Immature natural killer cell (primary cell): Measurements from ENCODE around the gene LRP3. TPM values are rescaled to one million over a fixed set of nuclear protein-coding genes. Genes with fewer than 3 reads are reported as not detected.

Experiments used
- DNase-seq, 3 donors: peaks; one replicate each; pipeline ENCODE4 v3.0.0; 2022; ENCODE audit warnings: mixed read lengths in 1 of 3
- H3K27ac Mint-ChIP-seq, 6 donors: one replicate each; pipeline ENCODE4 v1.8.0; 2020; ENCODE audit warnings: mixed read lengths in 6 of 6, mild to moderate bottlenecking in 5 of 6, inconsistent platforms in 4 of 6, moderate library complexity in 3 of 6
- H3K27me3 Mint-ChIP-seq, 3 donors: one replicate each; pipeline ENCODE4 v1.8.0; 2020 to 2021; ENCODE audit warnings: low read depth in 3 of 3, mild to moderate bottlenecking in 3 of 3, mixed read lengths in 3 of 3, moderate library complexity in 3 of 3, inconsistent platforms in 1 of 3
- H3K36me3 Mint-ChIP-seq, 3 donors: one replicate each; pipeline ENCODE4 v1.8.0; 2020; ENCODE audit warnings: mixed read lengths in 3 of 3, inconsistent platforms in 2 of 3, mild to moderate bottlenecking in 2 of 3
- H3K4me1 Mint-ChIP-seq, 2 donors: one replicate each; pipeline ENCODE4 v1.8.0; 2020; ENCODE audit warnings: inconsistent platforms in 2 of 2, mild to moderate bottlenecking in 2 of 2, mixed read lengths in 2 of 2, moderate library complexity in 1 of 2
- H3K4me3 Mint-ChIP-seq, 5 donors: one replicate each; pipeline ENCODE4 v1.8.0; 2020; ENCODE audit warnings: mild to moderate bottlenecking in 5 of 5, mixed read lengths in 5 of 5, inconsistent platforms in 3 of 5, moderate library complexity in 3 of 5
- H3K9me3 Mint-ChIP-seq, 6 donors: one replicate each; pipeline ENCODE4 v1.8.0; 2020; ENCODE audit warnings: mild to moderate bottlenecking in 6 of 6, mixed read lengths in 6 of 6, inconsistent platforms in 4 of 6, moderate library complexity in 3 of 6
- polyA plus RNA-seq, 3 donors: library from polyadenylated mRNA; unstranded; fragments of 300-500 nt; fragmentation: Illumina TruSeq; gene quantifications; one replicate each; pipeline ENCODE4 v1.2.3, GENCODE V29; 2021

The LRP3 gene
- polyA plus RNA-seq, 3 donors from 2014 or later: not detected

DNA sequence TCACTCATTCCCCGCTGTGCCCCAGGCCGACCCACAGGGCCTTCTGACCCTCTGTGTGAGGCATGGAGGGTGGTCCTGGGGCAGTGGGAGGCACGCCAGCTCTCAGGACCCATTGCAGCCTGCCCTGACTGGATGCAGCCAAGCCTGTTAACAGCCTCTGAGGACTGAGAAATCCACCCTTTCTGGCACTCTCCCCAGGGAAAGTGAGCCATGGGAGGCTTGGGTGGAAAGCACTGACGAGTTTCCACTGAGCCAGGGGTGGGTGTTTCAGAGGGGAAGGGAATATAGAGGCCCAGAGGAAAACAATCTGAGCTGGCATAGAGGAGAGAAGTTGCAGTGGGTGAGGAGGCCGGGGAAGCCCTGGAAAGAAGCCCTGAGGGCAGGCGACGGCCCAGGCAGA lies 62.1 kb downstream of the LRP3 start:
- Mint-ChIP-seq H3K27ac (no peak overlapping the region), H3K27me3 (peaks cover 2 to 3% (median 2%) of the 10 kb centered on the region in 3 donors), H3K9me3 (no peaks in the 10 kb centered on the region), H3K36me3 (no peaks in the 10 kb centered on the region), H3K4me1 (peaks cover 15 to 19% of the 10 kb centered on the region in 2 donors), H3K4me3 (no peak overlapping the region)
- DNase-seq: no peak

DNA sequence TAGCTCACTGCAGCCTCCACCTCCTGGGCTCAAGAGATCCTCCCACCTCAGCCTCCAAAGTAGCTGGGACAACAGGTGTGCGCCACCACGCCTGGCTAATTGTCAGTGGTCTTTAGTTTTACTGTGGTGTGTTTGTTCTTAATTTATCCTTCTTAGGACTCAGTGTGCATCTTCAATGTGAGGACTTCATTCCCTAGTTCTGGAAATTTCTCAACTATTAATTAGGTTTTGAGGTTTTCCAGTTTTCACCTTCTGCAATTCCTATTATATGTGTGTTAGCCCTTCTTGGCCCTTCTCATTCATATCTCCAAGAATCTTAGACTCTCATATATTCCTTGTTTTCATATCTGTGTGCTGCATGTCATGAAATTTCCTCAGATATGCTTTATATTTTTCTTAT lies 63.7 kb downstream of the LRP3 start:
- Mint-ChIP-seq H3K4me3 (no peak overlapping the region), H3K4me1 (peaks cover 28 to 32% of the 10 kb centered on the region in 2 donors), H3K9me3 (no peaks in the 10 kb centered on the region), H3K27ac (no peak overlapping the region), H3K36me3 (no peaks in the 10 kb centered on the region), H3K27me3 (peaks cover 2 to 3% (median 2%) of the 10 kb centered on the region in 3 donors)
- DNase-seq: no peak

Other genes with a start within 250 kb of the LRP3 start
- gene CEP89, start 222.4 kb upstream of the LRP3 start, polyA plus RNA-seq: 10 to 100 TPM in 2 of 3 donors, 1 to 10 TPM in 1; 5.1 to 17.0 (median 11.4) TPM
- 1 to 10 TPM; 3.5 to 8.2 (median 4.2) TPM for gene FAAP24, start 222.1 kb upstream of the LRP3 start, polyA plus RNA-seq
- gene RHPN2, start 129.4 kb upstream of the LRP3 start, polyA plus RNA-seq: not detected
- gene GPATCH1, start 113.1 kb upstream of the LRP3 start, polyA plus RNA-seq: 1 to 10 TPM; 2.6 to 5.5 (median 3.7) TPM
- gene WDR88, start 62.2 kb upstream of the LRP3 start, polyA plus RNA-seq: under 1 TPM in 2 of 3 donors, not detected in 1; 0.26 to 0.45 TPM
- not detected for gene SLC7A10, start 31.5 kb downstream of the LRP3 start, polyA plus RNA-seq
- 1 to 10 TPM; 2.7 to 5.3 (median 3.9) TPM for gene CEBPA, start 108.2 kb downstream of the LRP3 start, polyA plus RNA-seq
- gene CEBPG, start 179.4 kb downstream of the LRP3 start, polyA plus RNA-seq: 10 to 100 TPM in 2 of 3 donors, 1 to 10 TPM in 1; 7.4 to 14.8 (median 12.3) TPM